GM12864 (cell line): ENCODE results near the gene KITLG.
"Not testable (repeated sequence)": the region's sequence is repeated elsewhere in the genome, so short reads cannot be mapped to it uniquely, and the experiment has no call there.

Experiments
- DNase-seq: peaks from one replicate; pipeline ENCODE4 v3.0.0-alpha.2; 2011; ENCODE audit warnings: low read depth
- H3K4me3 ChIP-seq: 2 replicates; pipeline ENCODE4 v1.5.1; 2011; ENCODE audit warnings: mild to moderate bottlenecking, low read depth, low read length, control low read depth
- TF ChIP-seq, protein P1 (sequence below): IDR thresholded peaks from 2 replicates; pipeline ENCODE4 v1.5.1; 2011; ENCODE audit warnings: low read depth, mild to moderate bottlenecking, moderate library complexity, low read length, control low read depth, inconsistent platforms; ENCODE audit errors: missing control alignments

KITLG gene

GRCh38 chr12:88556213-88556774 lies 24.0 kb downstream of the KITLG start:
- no peak for DNase-seq
- H3K4me3 ChIP-seq = no peak overlapping the region
- TF ChIP-seq, protein P1, sequence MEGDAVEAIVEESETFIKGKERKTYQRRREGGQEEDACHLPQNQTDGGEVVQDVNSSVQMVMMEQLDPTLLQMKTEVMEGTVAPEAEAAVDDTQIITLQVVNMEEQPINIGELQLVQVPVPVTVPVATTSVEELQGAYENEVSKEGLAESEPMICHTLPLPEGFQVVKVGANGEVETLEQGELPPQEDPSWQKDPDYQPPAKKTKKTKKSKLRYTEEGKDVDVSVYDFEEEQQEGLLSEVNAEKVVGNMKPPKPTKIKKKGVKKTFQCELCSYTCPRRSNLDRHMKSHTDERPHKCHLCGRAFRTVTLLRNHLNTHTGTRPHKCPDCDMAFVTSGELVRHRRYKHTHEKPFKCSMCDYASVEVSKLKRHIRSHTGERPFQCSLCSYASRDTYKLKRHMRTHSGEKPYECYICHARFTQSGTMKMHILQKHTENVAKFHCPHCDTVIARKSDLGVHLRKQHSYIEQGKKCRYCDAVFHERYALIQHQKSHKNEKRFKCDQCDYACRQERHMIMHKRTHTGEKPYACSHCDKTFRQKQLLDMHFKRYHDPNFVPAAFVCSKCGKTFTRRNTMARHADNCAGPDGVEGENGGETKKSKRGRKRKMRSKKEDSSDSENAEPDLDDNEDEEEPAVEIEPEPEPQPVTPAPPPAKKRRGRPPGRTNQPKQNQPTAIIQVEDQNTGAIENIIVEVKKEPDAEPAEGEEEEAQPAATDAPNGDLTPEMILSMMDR = no peak

- DNase-seq = no peak
- H3K4me3 ChIP-seq = no peak overlapping the region
- TF ChIP-seq, protein P1 = no peak
These were observed 26.2 kb downstream of the KITLG start for GRCh38 chr12:88553941-88554658.

GRCh38 chr12:88552610-88553079 lies 27.6 kb downstream of the KITLG start:
- TF ChIP-seq, protein P1 = no peak
- DNase-seq = no peak
- H3K4me3 ChIP-seq = no peak overlapping the region

DNA sequence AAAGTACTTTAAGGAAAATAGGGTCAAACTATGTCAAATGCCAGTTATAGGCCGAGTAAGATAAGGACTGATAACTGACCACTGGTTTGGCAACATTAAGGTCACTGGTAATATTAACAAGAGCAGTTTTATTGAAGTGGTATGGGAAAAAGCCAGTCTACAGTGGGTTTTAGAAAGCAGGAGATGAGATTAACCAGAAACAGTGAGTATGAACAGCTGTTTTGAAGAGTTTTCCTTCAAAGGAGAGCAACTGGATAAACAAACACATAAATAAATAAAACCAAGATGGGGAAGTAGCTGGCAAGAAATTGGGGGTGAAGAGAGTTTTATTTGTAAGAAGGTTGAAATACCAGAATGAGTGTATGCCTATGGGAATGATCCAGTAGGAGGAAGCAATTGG lies 30.3 kb downstream of the KITLG start:
- H3K4me3 ChIP-seq = no peak overlapping the region
- DNase-seq = no peak
- TF ChIP-seq, protein P1 = no peak

GRCh38 chr12:88547949-88548348 lies 32.3 kb downstream of the KITLG start:
- H3K4me3 ChIP-seq, DNase-seq: not testable (repeated sequence)

GRCh38 chr12:88546853-88547252 lies 33.4 kb downstream of the KITLG start:
- no peak for DNase-seq
- TF ChIP-seq, protein P1 = no peak
- no peak overlapping the region for H3K4me3 ChIP-seq

DNA sequence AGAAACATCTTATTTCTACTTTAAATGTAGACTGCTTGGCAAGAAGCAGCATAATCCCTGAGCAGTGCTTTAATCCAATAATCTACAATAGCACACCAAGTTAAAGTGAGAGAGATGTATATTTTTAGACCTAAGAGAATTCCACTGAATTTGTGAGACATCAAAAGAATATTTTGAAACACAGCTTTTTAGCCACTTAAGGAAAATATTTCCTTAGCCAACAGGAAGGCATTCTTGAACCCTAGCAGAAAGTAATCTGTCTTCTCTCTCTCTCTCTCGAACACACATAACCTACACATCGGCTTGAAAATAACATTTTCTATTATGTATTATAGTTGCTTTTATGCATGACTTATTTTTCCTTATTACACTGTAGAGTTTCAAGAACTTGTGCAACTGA lies 34.0 kb downstream of the KITLG start:
- H3K4me3 ChIP-seq = no peak overlapping the region
- DNase-seq = no peak
- TF ChIP-seq, protein P1 = no peak
